A549 (cell line): ENCODE data around the gene ZNF276. TPM values are rescaled to one million over a fixed set of nuclear protein-coding genes. Genes with fewer than 3 reads are reported as not detected.

ENCODE experiments used
- ATAC-seq, 2 experiments: fragments of 200-7000 bp in 1 of 2; fragments of >200 bp in 1 of 2; cut with Nextera tagmentation in 1 of 2; cut with Tn5 transposase in 1 of 2; 3 replicates each; pipeline versions ENCODE4 v1.8.0 to v1.9.1; 2018 to 2020; ENCODE audit warnings: mild to moderate bottlenecking in 1 of 2, moderate library complexity in 1 of 2
- CTCF ChIA-PET: fragments of 300-600 bp; sonication (Branson Sonifier 250); formaldehyde crosslinking; extraction: SDS; loops from one replicate; lab custom pipeline; 2021; ENCODE audit warnings: antibody characterized with exemption, inconsistent platforms; lab: Yijun Ruan, JAX
- POLR2A ChIA-PET: fragments of 350-600 bp; formaldehyde crosslinking; extraction: SDS; loops from one replicate; lab custom pipeline; 2021; ENCODE audit warnings: antibody characterized with exemption, inconsistent platforms; lab: Yijun Ruan, JAX
- DNase-seq, 2 experiments: peaks; one replicate each; pipeline versions ENCODE4 v3.0.0 to v3.0.0-alpha.2; 2011 to 2016; ENCODE audit warnings: low read depth in 1 of 2, low spot score in 1 of 2
- FAIRE-seq: peaks from 2 replicates; lab custom pipeline; 2011; peaks lifted over from hg19 to GRCh38; lab: Jason Lieb, UNC
- H3K27ac ChIP-seq, 2 experiments: fragments of >200 bp; sonication (Bioruptor Twin); formaldehyde crosslinking; 3 replicates each; pipeline ENCODE4 v1.5.1; 2016 to 2017
- H3K4me1 ChIP-seq: fragments of >200 bp; sonication (Bioruptor Twin); formaldehyde crosslinking; 3 replicates; pipeline ENCODE4 v1.6.1; 2016
- H3K4me2 ChIP-seq: fragments of >200 bp; sonication (Bioruptor Twin); formaldehyde crosslinking; 3 replicates; pipeline ENCODE4 v1.6.1; 2016
- H3K4me3 ChIP-seq: fragments of >200 bp; sonication (Bioruptor Twin); formaldehyde crosslinking; 3 replicates; pipeline ENCODE4 v1.5.1; 2016
- H3K9me3 ChIP-seq: fragments of >200 bp; sonication (Bioruptor Twin); formaldehyde crosslinking; 3 replicates; pipeline ENCODE4 v1.6.1; 2016
- CBX2 ChIP-seq: fragments of 200-600 bp; sonication (generic); IDR thresholded peaks from 2 replicates; pipeline ENCODE4 v1.6.1; 2016; ENCODE audit warnings: low read depth, mild to moderate bottlenecking, borderline replicate concordance
- CEBPB ChIP-seq, 2 experiments: fragments of >200 bp in 1 of 2; sonication (Bioruptor Twin) in 1 of 2; formaldehyde crosslinking in 1 of 2; IDR thresholded peaks; 2 replicates each; pipeline ENCODE4 v1.6.1; 2012 to 2016
- CHD2 ChIP-seq: fragments of 150-350 bp; IDR thresholded peaks from 2 replicates; pipeline ENCODE4 v1.6.1; 2014; ENCODE audit warnings: low read length; ENCODE audit not compliant: partially characterized antibody
- EHMT2 ChIP-seq: fragments of 200-600 bp; sonication (generic); IDR thresholded peaks from 2 replicates; pipeline ENCODE4 v1.6.1; 2016; ENCODE audit warnings: antibody characterized with exemption, low read depth, mild to moderate bottlenecking, moderate library complexity
- EP300 ChIP-seq, 2 experiments: fragments of >200 bp; sonication (Bioruptor Twin); formaldehyde crosslinking; IDR thresholded peaks; 2 replicates in 1 of 2; 3 replicates in 1 of 2; pipeline ENCODE4 v1.6.1; 2016 to 2017
- ESRRA ChIP-seq: fragments of 150-350 bp; IDR thresholded peaks from 2 replicates; pipeline ENCODE4 v1.6.1; 2014; ENCODE audit warnings: mild to moderate bottlenecking, low read length, borderline replicate concordance
- FOXS1 ChIP-seq: fragments of 250-450 bp; sonication (Bioruptor Pico); IDR thresholded peaks from 2 replicates; pipeline ENCODE4 v1.5.0; 2020; ENCODE audit warnings: mild to moderate bottlenecking, moderate library complexity
- GATA3 ChIP-seq: IDR thresholded peaks from 2 replicates; pipeline ENCODE4 v1.6.1; 2012; ENCODE audit warnings: borderline replicate concordance
- MAFK ChIP-seq: fragments of 450-650 bp; IDR thresholded peaks from 2 replicates; pipeline ENCODE4 v1.6.1; 2014; ENCODE audit not compliant: partially characterized antibody
- MAZ ChIP-seq: fragments of 150-350 bp; IDR thresholded peaks from 2 replicates; pipeline ENCODE4 v1.6.1; 2014; ENCODE audit warnings: antibody characterized with exemption, low read depth, low read length, borderline replicate concordance
- NPAS2 ChIP-seq: fragments of 250-450 bp; sonication (Bioruptor Pico); IDR thresholded peaks from 2 replicates; pipeline ENCODE4 v1.8.0; 2022; ENCODE audit warnings: mild to moderate bottlenecking, moderate library complexity, borderline replicate concordance
- NR3C1 ChIP-seq: fragments of >200 bp; sonication (Bioruptor Twin); formaldehyde crosslinking; IDR thresholded peaks from 3 replicates; pipeline ENCODE4 v1.6.1; 2017
- POLR2AphosphoS2 ChIP-seq: conservative IDR thresholded peaks from 2 replicates; pipeline ENCODE4 v1.6.1; 2012; ENCODE audit warnings: low read length, improper control_type of control experiment, inconsistent platforms
- SMC3 ChIP-seq: fragments of >200 bp; sonication (Bioruptor Twin); formaldehyde crosslinking; IDR thresholded peaks from 3 replicates; pipeline ENCODE4 v1.6.1; 2018; ENCODE audit warnings: inconsistent platforms
- TFCP2L1 ChIP-seq: fragments of 250-450 bp; sonication (Bioruptor Pico); IDR thresholded peaks from 2 replicates; pipeline ENCODE4 v1.5.0; 2021; ENCODE audit warnings: mild to moderate bottlenecking
- ZNF302 ChIP-seq: fragments of 250-450 bp; sonication (Bioruptor Pico); IDR thresholded peaks from 2 replicates; pipeline ENCODE4 v1.9.0; 2021; ENCODE audit warnings: inconsistent platforms, mild to moderate bottlenecking, moderate library complexity
- WGBS: methylation state at CpG from one replicate; pipeline ENCODE4 v1.1.6; 2017; ENCODE audit errors: missing lambda C conversion rate; 5-methylcytosine and 5-hydroxymethylcytosine counted together
- polyA plus RNA-seq, 4 experiments: library from polyadenylated mRNA; depleted of rRNA in 3 of 4; stranded (reverse); fragments of >200 nt; fragmentation: RNase III in 1 of 4; extraction: RNeasy Plus Mini Kit Qiagen cat#74134 plus additional on column Dnase treatment in 1 of 4; gene quantifications; 2 replicates in 3 of 4; 3 replicates in 1 of 4; pipeline ENCODE4 v1.2.3, GENCODE V29; 2011 to 2017
- TF ChIP-seq, protein P1 (sequence below): fragments of 250-450 bp; sonication (Bioruptor Pico); IDR thresholded peaks from 2 replicates; pipeline ENCODE4 v1.5.0; 2021; ENCODE audit warnings: mild to moderate bottlenecking, moderate library complexity, borderline replicate concordance
- TF ChIP-seq, protein P2 (sequence below): fragments of >200 bp; sonication (Bioruptor Twin); formaldehyde crosslinking; IDR thresholded peaks from 2 replicates; pipeline ENCODE4 v1.6.1; 2016

ZNF276 gene
- polyA plus RNA-seq, 2 of the 4 experiments (the other 2 are of a cell fraction): 6.5 to 15.1 TPM

DNA sequence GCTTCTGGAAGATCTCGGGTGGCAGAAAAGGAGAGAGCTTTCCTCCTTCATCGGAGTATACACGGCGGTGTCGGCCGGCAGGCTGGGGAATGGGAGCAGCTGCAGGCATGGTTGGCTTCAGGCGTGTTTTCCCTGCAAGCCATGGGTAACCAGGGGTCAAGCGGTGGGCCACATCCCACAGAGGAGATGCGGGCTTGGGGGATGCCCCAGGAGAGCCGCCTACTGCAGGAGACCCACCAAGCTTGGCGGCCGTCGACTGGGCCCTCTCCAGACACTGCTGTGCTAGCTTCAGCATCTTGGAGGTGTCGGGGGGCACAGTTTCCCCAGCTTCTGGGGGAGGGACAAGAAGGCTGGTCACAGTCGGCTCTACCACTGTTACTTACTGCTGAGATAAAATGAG lies 4.8 kb upstream of the ZNF276 start:
- Histone ChIP-seq H3K4me3 (no peak overlapping the region), H3K4me1 (peaks cover 28% of the 10 kb centered on the region), H3K27ac (no peak overlapping the region), H3K4me2 (no peak overlapping the region), H3K9me3 (peaks cover 3% of the 10 kb centered on the region; the same call in 1 of the 3 replicates)
- ATAC-seq: no peak
- ChIA-PET POLR2A (no interaction called here), CTCF (interaction anchor here (0.9 to 6.8 kb wide), 6 partner anchors 11 to 144 kb away, joined by 3 to 77 read pairs (median 6); partner anchors contain the start of gene SPATA2L)
- no peak for DNase-seq
- WGBS: 91% methylated on average over 13 of the region's 15 CpGs
- TF ChIP-seq POLR2AphosphoS2 (no peak), SMC3 (no peak), TFCP2L1 (no peak), NR3C1 (no peak), ESRRA (no peak), EHMT2 (no peak), NPAS2 (CRISPR knock-in tag) (no peak), ZNF302 (CRISPR knock-in tag) (no peak), GATA3 (no peak), CHD2 (no peak), CEBPB (IDR thresholded peaks at IDR 0.05) (no peak), MAFK (no peak), FOXS1 (no peak)
- TF ChIP-seq, protein P1, sequence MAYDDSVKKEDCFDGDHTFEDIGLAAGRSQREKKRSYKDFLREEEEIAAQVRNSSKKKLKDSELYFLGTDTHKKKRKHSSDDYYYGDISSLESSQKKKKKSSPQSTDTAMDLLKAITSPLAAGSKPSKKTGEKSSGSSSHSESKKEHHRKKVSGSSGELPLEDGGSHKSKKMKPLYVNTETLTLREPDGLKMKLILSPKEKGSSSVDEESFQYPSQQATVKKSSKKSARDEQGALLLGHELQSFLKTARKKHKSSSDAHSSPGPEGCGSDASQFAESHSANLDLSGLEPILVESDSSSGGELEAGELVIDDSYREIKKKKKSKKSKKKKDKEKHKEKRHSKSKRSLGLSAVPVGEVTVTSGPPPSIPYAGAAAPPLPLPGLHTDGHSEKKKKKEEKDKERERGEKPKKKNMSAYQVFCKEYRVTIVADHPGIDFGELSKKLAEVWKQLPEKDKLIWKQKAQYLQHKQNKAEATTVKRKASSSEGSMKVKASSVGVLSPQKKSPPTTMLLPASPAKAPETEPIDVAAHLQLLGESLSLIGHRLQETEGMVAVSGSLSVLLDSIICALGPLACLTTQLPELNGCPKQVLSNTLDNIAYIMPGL (CRISPR knock-in tag): no peak
- TF ChIP-seq, protein P2, sequence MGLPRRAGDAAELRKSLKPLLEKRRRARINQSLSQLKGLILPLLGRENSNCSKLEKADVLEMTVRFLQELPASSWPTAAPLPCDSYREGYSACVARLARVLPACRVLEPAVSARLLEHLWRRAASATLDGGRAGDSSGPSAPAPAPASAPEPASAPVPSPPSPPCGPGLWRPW: no peak
- FAIRE-seq: no peak

DNA sequence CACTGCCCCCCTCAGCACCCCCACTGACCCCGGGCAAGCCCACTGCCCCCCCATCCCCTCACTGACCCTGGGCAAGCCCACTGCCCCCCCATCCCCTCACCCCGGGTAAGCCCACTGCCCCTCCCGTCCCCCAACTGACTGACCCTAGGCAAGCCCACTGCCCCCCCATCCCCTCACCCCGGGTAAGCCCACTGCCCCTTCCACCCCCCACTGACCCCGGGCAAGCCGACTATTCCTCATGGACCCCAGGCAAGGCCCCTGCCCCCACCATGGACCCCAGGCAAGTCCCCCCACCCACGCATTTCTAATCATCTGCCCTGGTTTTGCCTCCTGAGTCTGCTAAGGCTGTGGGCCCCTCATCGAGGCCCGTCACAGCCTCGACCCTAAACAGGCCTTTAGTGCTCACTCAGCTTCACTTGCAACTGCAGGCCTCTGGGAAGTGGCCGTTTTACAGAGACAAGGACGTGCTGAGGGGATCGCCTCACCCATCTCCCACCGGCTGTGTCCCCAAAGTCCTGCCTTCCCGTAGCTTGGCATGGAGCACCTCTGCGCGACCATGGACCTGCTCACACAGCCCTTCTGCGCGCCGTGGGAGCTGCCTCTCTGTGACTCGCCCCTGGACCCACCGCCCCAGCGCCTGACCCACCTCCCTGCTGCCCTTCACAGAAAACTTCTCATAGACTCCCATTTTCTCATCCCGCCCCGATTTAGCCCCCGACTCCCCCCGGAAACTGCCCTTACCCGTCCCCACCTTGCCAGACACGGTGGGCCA lies 4.2 kb upstream of the ZNF276 start:
- H3K27ac ChIP-seq: no peak overlapping the region
- no peak overlapping the region for H3K4me2 ChIP-seq
- H3K4me1 ChIP-seq: peaks cover 28% of the 10 kb centered on the region
- FAIRE-seq: no peak
- ChIA-PET POLR2A (no interaction called here), CTCF (interaction anchor here (1.1 to 6.8 kb wide), 5 partner anchors 8 to 144 kb away, joined by 3 to 77 read pairs (median 6); no protein-coding TSS in a partner anchor)
- 93% methylated on average over 22 of the region's 29 CpGs for WGBS
- no peak overlapping the region for H3K4me3 ChIP-seq
- ATAC-seq: no peak
- TF ChIP-seq MAZ (no peak), EP300 (IDR thresholded peaks at IDR 0.05) (no peak)
- no peak for DNase-seq
- peaks cover 3% of the 10 kb centered on the region; the same call in 1 of the 3 replicates for H3K9me3 ChIP-seq

DNA sequence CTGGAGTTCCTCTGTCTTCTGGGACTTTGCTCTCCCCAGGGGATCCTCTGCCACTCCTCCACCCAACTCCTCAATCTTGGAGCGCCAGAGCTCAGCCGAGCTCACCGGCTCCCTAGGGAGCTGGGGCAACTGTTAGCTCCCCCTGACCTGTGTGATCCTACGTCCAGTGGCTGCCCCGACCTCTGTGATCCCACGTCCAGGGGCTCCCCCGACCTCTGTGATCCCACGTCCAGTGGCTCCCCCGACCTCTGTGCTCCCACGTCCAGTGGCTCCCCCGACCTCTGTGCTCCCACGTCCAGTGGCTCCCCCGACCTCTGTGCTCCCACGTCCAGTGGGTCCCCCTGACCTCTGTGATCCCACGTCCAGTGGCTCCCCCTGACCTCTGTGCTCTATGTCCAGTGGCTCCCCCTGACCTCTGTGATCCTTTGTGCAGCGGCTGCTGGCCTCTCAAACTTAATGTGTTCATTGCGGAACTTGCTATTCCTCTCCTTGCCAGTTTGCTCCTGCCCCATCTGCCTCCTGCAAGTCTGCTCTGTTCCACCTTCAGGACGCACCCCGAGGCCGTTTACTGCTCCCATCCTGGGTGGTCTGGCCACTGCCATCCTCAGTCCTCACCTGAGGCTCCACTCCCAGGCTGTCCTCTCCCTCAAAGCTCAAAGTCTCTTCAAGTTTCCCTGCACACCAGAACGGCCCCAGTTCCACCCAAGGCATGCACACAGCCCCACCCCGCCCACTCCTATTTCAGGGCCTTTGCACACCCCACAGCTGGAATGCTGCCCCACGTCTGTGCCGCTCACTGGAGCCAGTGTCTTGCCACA lies 3.4 kb upstream of the ZNF276 start:
- no peak overlapping the region for H3K4me3 ChIP-seq
- FAIRE-seq (no peak), ATAC-seq (no peak), DNase-seq (no peak)
- H3K9me3 ChIP-seq: peaks cover 3% of the 10 kb centered on the region; the same call in 1 of the 3 replicates
- CTCF ChIA-PET: interaction anchor here (1.1 to 6.8 kb wide), 6 partner anchors 9 to 142 kb away, joined by 3 to 77 read pairs (median 7); no protein-coding TSS in a partner anchor
- H3K4me2 ChIP-seq: no peak overlapping the region
- H3K27ac ChIP-seq: no peak overlapping the region
- 82% methylated on average over 24 of the region's 24 CpGs for WGBS
- POLR2A ChIA-PET: interaction anchor here (1.5 kb wide), 1 partner anchor 12 kb away, joined by 4 read pairs; no protein-coding TSS in a partner anchor
- no peak for TF ChIP-seq CBX2
- H3K4me1 ChIP-seq: peaks cover 31% of the 10 kb centered on the region
